HG03280 (cell line): Measurements from ENCODE around the gene MGAT4B.
"Not testable (repeated sequence)": the region's sequence is repeated elsewhere in the genome, so short reads cannot be mapped to it uniquely, and the experiment has no call there.

Experiments
- ATAC-seq: cut with Tn5 transposase; IDR thresholded peaks from one replicate; pipeline ENCODE4 v1.9.1; 2021; ENCODE audit warnings: mild to moderate bottlenecking, moderate library complexity; ENCODE audit not compliant: unreplicated experiment

MGAT4B gene

GRCh38 chr5:179795863-179796833 lies 10.5 kb downstream of the MGAT4B start:
- peak; percentile 78 for ATAC-seq

DNA sequence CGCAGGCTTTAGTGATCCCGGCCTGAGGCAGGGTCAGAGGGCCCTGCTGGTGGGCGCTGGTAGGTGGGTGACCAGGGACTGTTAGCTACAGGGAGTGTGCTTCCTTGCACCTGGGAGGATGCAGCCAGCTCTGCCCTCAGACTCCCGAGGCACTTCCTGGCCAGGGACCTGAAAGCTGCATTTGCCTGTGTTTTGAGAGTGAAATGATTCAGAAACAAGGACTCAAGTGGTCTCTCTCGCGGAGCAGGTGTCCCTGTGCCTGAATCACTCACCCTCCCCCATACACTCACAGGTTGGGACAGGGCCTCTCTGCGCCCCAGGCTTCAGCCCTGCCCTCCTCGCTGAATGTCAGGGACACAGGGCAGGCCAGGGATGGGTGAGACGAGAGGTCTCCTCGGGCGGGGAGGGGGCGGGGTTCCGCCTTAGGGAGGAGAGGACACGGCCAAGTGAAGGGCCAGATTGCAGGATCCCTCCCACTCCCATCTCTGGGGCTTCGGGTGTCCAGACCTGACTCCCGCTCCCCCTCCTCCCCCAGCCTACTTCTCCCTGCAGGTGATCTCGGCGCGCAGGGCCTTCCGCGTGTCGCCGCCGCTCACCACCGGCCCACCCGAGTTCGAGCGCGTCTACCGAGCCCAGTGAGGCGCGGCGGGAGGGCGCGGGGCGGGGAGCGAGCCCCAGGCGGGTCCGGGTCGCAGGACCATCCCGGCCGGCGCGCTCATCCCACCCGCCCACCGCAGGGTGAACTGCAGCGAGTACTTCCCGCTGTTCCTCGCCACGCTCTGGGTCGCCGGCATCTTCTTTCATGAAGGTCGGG lies 11.4 kb downstream of the MGAT4B start:
- peak; percentile 1 for ATAC-seq

DNA sequence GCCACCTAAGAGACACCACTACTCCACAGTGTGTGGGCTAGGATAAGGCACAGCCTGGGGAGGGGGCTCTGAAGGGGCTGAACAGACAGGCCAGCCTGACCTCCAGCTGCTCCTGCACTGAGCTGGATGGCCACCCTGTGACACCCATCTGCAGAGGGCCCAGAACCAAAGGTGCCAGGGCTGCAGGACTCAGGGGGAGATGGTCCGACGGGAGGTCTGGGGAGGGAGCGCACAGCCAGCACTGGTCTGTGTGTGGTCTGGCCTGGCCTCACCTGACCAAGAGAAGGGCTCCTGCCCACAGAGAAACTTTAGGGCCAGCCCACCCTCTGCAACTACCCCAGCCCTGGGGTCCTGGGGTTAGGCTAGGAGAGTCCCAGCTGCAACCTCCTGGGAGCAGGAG lies 12.1 kb downstream of the MGAT4B start:
- no peak for ATAC-seq

- ATAC-seq: no peak
Measured at GRCh38 chr5:179794171-179794570, 12.5 kb downstream of the MGAT4B start.

DNA sequence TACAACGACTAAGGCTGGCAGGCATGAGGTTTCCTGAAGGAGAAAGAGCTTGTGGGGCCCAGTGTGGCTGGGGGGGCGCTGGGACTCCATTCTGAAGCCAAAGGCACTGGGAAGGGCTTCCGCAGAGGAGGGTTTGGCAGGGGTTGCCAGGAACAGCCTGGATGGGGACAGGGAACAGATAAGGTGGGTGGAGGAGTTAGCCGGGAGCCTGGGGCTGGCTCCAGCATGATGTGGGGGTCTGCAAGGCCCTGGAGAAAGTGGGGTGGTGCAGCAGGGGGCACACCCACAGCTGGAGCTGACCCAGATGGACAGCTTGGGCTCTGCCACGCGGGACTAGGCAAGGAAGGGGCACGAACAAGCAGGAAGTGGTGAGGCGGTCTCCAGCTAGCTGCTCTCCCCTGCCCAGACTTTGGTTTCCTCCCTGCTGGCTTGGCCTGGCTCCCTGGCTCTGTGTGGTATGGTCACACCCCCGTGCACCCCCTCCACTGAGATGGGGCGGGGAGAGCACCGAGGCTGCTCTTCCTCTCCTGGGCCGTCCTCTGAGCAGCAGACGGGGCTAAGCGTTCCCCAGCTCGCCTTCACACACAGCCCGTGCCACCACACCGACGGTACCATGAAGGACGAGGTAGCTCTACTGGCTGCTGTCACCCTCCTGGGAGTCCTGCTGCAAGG lies 13.1 kb downstream of the MGAT4B start, which contains the start of gene LTC4S:
TSS of gene LTC4S (plus strand) at position 519 of the 672 bp plus-strand sequence. CDS start at position 614, 95 bp downstream.
- no peak for ATAC-seq

DNA sequence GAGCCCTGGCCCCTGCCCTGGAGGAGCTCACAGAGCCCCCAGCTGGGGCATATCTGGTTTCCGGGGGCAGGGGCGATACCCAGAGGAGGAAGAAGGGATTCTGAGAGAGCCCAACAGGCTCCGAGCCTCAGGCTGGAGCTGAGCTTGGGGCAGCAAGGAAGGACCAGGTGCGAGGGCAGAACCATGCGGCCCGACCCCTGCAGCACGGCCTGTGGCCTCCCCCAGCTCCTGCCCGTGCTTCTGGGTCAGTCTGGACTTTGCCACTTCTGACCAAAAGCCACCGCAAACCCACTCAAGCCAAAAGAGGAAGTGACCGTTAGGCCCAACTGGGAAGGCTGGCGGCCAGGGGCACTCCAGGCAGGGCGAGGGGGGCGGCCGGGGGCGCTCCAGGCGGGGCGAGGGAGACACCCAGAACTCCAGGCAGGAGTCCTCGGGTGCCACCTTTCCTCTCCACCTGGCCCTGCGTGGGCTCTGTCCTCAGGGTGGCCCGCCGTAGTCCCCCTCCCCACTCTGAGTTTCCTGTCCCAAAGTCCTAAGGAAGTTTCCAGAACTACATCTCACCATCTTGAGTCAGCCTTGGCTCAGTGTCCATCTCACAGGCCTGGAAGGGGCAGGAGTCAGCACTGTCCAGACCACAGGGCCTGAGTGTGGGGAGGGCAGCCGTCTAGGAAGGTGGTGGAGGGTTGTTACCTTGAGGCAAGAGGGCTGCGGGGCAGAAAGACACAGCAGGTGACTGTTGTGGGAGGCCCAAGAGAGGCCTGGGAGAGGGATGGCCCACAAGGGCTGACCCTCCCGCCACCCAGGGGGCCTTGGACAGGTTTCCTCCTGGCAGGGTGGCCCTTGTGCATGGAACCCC lies 13.8 kb downstream of the MGAT4B start:
- ATAC-seq: no peak

- ATAC-seq: no peak
Measured at GRCh38 chr5:179791881-179792611, 14.6 kb downstream of the MGAT4B start.

DNA sequence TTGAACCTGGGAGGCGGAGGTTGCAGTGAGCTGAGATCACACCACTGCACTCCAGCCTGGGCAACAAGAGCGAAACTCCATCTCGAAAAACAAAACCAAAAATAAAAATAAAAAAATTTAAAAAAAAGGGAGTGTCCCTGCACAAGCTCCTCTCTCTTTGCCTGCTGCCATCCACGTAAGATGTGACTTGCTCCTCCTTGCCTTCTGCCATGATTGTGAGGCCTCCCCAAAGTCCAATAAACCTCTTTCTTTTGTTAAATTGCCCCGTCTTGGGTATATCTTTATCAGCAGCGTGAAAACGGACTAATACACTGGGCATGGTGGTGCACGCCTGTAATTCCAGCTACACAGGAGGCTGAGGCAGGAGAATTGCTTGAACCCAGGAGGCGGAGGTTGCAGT lies 17.4 kb downstream of the MGAT4B start:
- ATAC-seq: not testable (repeated sequence)

- ATAC-seq: no peak
Measured at GRCh38 chr5:179788193-179788854, 18.3 kb downstream of the MGAT4B start.

DNA sequence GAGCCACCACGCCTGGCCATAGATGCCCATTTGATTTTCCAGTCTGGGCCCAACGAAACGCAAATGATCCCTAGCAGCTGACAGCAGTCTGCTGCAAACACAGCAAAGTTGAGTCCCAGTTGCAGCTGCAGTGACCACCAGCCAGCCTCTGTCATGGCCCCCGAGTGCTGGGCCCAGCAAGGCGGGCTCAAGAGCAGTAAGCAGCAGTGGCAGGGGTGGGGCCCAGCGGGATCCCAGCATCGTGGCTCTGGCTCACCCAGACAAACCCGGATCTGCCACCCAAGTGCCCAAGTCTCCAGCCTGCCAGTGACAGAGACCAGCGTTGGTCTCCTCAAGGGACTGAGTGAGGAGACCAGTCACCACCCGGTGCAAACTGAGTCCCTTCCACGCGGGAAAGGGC lies 19.8 kb downstream of the MGAT4B start:
- no peak for ATAC-seq

DNA sequence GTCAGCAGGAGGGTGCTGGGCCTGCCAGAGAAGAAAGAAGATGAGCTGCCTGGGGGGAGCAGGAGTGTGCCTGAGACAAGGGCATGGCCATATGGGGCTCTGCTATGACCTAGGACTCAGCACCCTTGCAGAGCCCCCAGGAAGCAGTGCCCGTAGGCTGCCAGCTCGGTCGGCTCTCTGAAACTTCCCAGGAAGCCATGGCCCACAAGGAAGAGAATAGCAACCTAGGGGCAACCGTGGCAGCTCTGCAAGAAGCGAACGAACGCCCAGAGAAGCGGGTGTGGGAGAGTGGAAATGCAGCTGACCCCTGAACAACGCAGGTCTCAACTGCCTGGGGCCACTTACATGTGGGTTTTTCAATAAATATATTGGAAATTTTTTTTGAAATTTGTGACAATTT lies 23.5 kb downstream of the MGAT4B start:
- ATAC-seq: no peak

- ATAC-seq: no peak
Measured at GRCh38 chr5:179781846-179782245, 24.8 kb downstream of the MGAT4B start.

DNA sequence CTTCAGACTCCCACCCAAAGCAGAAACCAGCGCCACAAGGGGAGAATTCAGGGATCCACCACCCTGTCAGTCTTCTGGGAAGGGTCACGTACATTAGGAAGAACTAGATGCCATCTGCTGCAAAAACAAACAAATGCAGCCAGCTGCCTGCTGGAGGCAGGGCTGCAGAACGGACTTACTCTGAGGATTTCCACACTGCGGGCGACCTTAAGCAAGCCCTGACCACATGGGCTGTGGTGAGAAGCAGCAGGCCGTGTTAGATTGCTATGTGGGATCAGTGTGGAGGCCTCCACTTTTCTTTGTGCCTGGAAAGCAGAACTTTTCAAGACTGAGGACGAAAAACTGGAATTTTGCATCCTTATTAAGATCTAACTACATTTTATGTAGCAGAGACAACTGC lies 26.3 kb downstream of the MGAT4B start:
- no peak for ATAC-seq

DNA sequence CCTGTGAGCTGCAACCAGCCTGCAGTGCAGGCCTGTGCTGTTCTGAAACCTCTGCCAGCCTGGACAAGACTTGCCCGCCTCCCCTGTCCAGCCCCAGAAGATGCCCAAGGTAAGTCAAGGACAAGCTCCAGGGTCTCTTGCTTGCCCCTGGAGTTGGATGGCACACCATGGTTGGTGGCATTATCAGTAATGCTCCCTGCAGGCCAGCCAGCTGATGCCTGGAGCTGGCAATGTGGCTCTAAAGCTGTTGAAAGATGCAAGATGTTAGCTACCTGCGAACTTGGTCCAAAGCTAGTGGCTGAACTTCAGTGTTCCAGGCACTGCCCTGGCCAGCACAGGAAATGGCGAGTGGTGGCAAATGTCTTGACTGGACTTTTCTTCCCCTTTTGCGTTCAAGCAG lies 26.8 kb downstream of the MGAT4B start:
- ATAC-seq: no peak

- no peak for ATAC-seq
Measured at GRCh38 chr5:179778591-179778990, 28.1 kb downstream of the MGAT4B start.

DNA sequence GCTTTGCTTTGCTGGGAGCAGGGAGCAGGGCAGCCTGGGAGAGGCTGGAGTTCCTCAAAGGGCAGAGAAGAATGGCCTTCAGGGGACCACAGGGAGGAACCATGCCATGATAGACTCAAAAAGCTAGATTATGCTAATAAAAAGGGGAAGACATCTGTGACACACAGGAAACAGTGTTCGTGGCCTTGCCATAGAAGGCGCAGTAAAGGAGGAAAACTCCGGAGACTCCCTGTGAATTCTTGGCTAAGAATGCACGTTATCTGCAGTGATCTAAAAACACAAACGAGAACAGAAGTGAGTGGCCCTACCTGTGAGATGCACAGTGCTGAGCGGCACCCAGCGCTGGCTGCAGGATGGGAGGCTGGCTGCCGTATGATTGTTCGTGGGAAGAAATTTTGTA lies 28.8 kb downstream of the MGAT4B start:
- no peak for ATAC-seq

DNA sequence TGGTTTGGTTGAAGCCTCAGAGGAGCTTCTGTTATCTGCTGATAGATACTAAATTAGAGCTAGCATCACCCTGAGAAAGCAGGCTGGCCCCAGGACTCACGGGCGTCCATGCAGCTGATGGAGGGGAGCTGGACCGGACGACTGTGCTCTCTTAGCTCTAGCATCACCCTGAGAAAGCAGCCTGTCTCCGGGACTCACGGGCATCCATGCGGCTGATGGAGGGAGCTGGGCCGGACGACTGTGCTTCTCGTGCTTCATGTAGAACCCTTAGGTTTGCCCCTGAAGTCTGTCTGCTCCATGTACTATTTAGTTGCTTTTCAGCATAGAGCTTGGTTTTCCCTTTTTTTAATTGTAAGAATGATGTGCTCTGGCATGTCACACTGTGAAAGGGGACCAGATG lies 29.2 kb downstream of the MGAT4B start:
- no peak for ATAC-seq

DNA sequence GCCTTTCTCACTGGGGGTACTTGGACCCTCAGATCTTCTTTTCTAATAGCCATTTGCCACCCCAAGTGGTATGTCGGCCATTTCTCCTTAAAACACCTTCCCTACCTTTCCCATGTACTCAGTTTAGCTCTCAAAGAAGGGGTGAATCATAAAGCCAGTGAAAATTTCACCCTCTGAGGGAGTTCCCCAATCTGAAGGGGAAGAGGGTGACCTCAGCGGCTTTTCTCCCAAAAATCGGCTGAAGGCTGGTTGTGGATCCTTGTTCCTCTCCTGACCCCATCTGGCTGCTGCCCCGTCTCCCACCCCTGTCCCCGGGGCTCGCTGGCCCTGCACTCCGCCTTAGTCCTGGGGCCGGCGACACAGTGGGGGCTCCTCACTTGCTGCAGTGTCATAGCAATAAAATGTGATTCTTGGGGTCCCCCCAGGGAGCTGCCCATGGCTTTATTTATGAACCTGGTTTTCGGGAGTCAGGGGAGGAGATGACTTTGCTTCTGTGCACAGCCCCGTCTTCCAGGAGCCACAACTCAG lies 30.2 kb downstream of the MGAT4B start:
- no peak for ATAC-seq

DNA sequence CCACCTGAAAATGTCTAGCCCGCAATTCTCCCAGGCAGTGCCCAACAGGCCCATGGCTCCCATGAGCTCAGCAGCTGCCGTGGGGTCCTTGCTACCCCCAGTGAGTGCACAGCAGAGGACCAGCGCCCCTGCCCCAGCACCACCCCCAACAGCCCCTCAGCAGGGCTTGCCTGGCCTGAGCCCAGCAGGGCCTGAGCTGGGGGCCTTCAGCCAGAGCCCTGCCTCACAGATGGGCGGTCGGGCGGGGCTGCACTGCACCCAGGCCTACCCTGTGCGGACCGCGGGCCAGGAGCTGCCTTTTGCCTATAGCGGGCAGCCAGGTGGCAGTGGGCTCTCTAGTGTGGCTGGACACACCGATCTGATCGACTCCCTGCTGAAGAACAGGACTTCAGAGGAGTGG lies 32.2 kb downstream of the MGAT4B start:
- ATAC-seq: no peak
